MCF 10A (cell line): ENCODE measurements around the gene PTPRN2. TPM values are rescaled to one million over a fixed set of nuclear protein-coding genes. Genes with fewer than 3 reads are reported as not detected.

ENCODE experiments used
- BruUV-seq: library from RNA; stranded (reverse); fragments of 400-500 nt; replicated peaks from 2 replicates; lab custom pipeline; 2021; lab: Mats Ljungman, UMichigan
- CTCF ChIA-PET: fragments of 300-600 bp; sonication (Branson Sonifier 250); formaldehyde crosslinking; extraction: SDS; loops from one replicate; lab custom pipeline; 2021; ENCODE audit warnings: antibody characterized with exemption, inconsistent platforms; lab: Yijun Ruan, JAX
- POLR2A ChIA-PET: fragments of 300-600, 350-650 bp; sonication (Branson Sonifier 250); formaldehyde crosslinking; extraction: SDS; loops from one replicate; lab custom pipeline; 2020; ENCODE audit warnings: antibody characterized with exemption, inconsistent platforms; lab: Yijun Ruan, JAX
- DNase-seq: peaks from one replicate; pipeline ENCODE4 v3.0.0-alpha.2; 2018; ENCODE audit not compliant: unreplicated experiment
- H3K27ac Mint-ChIP-seq: one replicate; pipeline ENCODE4 v1.8.0; 2022; ENCODE audit warnings: mild to moderate bottlenecking, low read depth, mixed read lengths; ENCODE audit not compliant: unreplicated experiment
- H3K27me3 Mint-ChIP-seq: one replicate; pipeline ENCODE4 v1.8.0; 2022; ENCODE audit warnings: mixed read lengths; ENCODE audit not compliant: insufficient read depth, unreplicated experiment
- H3K36me3 Mint-ChIP-seq: one replicate; pipeline ENCODE4 v1.8.0; 2022; ENCODE audit warnings: mild to moderate bottlenecking, moderate library complexity, mixed read lengths; ENCODE audit not compliant: insufficient read depth, unreplicated experiment
- H3K4me1 Mint-ChIP-seq: one replicate; pipeline ENCODE4 v1.8.0; 2022; ENCODE audit warnings: mixed read lengths; ENCODE audit not compliant: insufficient read depth, unreplicated experiment
- H3K4me3 Mint-ChIP-seq: one replicate; pipeline ENCODE4 v1.8.0; 2022; ENCODE audit warnings: mild to moderate bottlenecking, moderate library complexity, mixed read lengths; ENCODE audit not compliant: unreplicated experiment
- H3K9me3 Mint-ChIP-seq: one replicate; pipeline ENCODE4 v1.8.0; 2022; ENCODE audit warnings: mixed read lengths; ENCODE audit not compliant: unreplicated experiment
- intact Hi-C: fragments of 100-400 bp; cut with micrococcal nuclease; formaldehyde crosslinking; loops from 2 replicates; pipeline ENCODE4 v1.14.1; 2022
- total RNA-seq: library from RNA; stranded (reverse); gene quantifications from 2 replicates; pipeline ENCODE4 v1.2.3, GENCODE V29; 2022
- TF ChIP-seq, protein P1 (sequence below): fragments of 200-600 bp; IDR thresholded peaks from one replicate; pipeline ENCODE4 v1.8.0; 2022; ENCODE audit warnings: antibody characterized with exemption, mild to moderate bottlenecking; ENCODE audit not compliant: unreplicated experiment

Gene PTPRN2
- total RNA-seq, 1 experiment from 2014 or later: 4.5 TPM

DNA sequence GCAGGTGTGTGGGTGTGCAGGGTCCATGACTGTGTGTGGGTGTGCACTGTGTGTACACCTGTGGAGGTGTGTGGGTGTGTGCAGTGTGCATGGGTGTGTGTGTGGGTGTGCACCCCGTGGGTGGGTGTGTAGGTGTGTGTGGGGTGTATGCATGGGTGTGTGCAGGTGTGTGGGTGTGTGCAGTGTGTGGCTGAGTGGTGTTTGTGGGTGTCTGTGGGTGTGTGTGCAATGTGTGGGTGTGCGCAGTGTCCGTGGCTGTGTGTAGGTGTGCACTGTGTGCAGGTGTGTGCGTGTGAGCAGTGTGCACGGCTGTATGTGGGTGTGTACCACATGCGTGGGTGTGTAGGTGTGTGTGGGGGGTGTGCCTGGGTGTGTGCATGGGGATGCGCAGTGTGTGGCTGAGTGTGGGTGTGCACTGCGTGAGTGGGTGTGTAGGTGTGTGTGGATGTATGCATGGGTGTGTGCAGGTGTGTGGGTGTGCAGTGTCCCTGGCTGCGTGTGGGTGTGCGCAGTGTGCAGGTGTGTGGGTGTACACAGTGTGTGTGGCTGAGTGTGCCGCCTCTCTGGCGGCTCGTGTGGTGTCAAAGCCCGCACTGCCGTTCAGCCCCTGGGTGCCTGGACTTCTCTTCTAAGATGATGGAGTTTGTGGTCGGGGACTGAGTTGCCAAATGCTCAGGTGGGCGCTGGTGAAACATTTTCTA, 1042.5 kb downstream of the PTPRN2 start:
- no peaks in the 10 kb centered on the region for H3K27me3 Mint-ChIP-seq

DNA sequence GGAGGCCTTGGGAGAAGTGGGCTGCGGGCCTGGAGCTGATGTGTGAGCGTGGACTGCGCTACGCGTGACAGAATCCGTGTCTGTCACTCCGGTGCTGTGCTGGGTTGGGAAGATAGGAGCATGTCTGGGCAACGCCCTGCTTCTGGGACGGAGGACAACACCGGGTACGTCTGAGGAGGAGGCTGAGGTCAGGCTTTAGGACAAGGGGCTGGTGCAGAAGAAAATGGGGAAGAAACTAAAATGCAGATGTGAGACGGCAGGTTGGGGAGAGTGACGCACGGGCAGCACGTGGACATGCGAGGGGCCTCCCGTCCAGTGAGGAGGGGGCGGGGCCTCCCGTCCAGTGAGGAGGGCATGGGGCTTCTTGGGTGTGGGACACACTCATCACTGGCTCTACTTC, 1043.4 kb downstream of the PTPRN2 start:
- no peaks in the 10 kb centered on the region for H3K27me3 Mint-ChIP-seq
- intact Hi-C loops: no loop called here

More for the DNA sequence above, 1042.5 kb downstream of the PTPRN2 start:
- TF ChIP-seq, protein P1, sequence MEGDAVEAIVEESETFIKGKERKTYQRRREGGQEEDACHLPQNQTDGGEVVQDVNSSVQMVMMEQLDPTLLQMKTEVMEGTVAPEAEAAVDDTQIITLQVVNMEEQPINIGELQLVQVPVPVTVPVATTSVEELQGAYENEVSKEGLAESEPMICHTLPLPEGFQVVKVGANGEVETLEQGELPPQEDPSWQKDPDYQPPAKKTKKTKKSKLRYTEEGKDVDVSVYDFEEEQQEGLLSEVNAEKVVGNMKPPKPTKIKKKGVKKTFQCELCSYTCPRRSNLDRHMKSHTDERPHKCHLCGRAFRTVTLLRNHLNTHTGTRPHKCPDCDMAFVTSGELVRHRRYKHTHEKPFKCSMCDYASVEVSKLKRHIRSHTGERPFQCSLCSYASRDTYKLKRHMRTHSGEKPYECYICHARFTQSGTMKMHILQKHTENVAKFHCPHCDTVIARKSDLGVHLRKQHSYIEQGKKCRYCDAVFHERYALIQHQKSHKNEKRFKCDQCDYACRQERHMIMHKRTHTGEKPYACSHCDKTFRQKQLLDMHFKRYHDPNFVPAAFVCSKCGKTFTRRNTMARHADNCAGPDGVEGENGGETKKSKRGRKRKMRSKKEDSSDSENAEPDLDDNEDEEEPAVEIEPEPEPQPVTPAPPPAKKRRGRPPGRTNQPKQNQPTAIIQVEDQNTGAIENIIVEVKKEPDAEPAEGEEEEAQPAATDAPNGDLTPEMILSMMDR: no peak
- ChIA-PET POLR2A (no interaction called here), CTCF (no interaction called here)
- Mint-ChIP-seq H3K36me3 (no peaks in the 10 kb centered on the region), H3K9me3 (peaks cover 28% of the 10 kb centered on the region), H3K4me3 (no peak overlapping the region), H3K4me1 (no peaks in the 10 kb centered on the region), H3K27ac (no peak overlapping the region)
- intact Hi-C loops: no loop called here
- DNase-seq: no peak
- BruUV-seq: no TSS peak

GRCh38 chr7:157543791-157544190, 1043.8 kb downstream of the PTPRN2 start:
- ChIA-PET CTCF (interaction anchor here (1.0 kb wide), 1 partner anchor 57 kb away, joined by 3 read pairs; no protein-coding TSS in a partner anchor), POLR2A (no interaction called here)
- no TSS peak for BruUV-seq
- H3K36me3 Mint-ChIP-seq: no peaks in the 10 kb centered on the region
- H3K4me1 Mint-ChIP-seq: no peaks in the 10 kb centered on the region
- H3K27me3 Mint-ChIP-seq: no peaks in the 10 kb centered on the region
- intact Hi-C loops: no loop called here
- no peak overlapping the region for H3K4me3 Mint-ChIP-seq
- H3K9me3 Mint-ChIP-seq: peaks cover 28% of the 10 kb centered on the region
- TF ChIP-seq, protein P1: no peak
- DNase-seq: no peak
- no peak overlapping the region for H3K27ac Mint-ChIP-seq

More for the DNA sequence above, 1043.4 kb downstream of the PTPRN2 start:
- ChIA-PET POLR2A (no interaction called here), CTCF (interaction anchor here (1.0 kb wide), 1 partner anchor 57 kb away, joined by 3 read pairs; no protein-coding TSS in a partner anchor)
- no peaks in the 10 kb centered on the region for H3K36me3 Mint-ChIP-seq
- BruUV-seq: no TSS peak
- H3K4me1 Mint-ChIP-seq: no peaks in the 10 kb centered on the region
- H3K27ac Mint-ChIP-seq: no peak overlapping the region
- no peak overlapping the region for H3K4me3 Mint-ChIP-seq
- no peak for DNase-seq
- TF ChIP-seq, protein P1: no peak
- peaks cover 28% of the 10 kb centered on the region for H3K9me3 Mint-ChIP-seq

GRCh38 chr7:157543276-157543675, 1044.3 kb downstream of the PTPRN2 start:
- Mint-ChIP-seq H3K9me3 (peaks cover 28% of the 10 kb centered on the region), H3K4me1 (no peaks in the 10 kb centered on the region), H3K36me3 (no peaks in the 10 kb centered on the region), H3K27me3 (no peaks in the 10 kb centered on the region), H3K27ac (no peak overlapping the region), H3K4me3 (no peak overlapping the region)
- CTCF ChIA-PET: interaction anchor here (1.0 kb wide), 1 partner anchor 58 kb away, joined by 3 read pairs; no protein-coding TSS in a partner anchor
- no peak for DNase-seq
- BruUV-seq: no TSS peak
- TF ChIP-seq, protein P1: no peak
- intact Hi-C loops: no loop called here
- POLR2A ChIA-PET: no interaction called here
